Stimulated activated naive CD8-positive, alpha-beta T cell treated with anti-CD3 and anti-CD28 coated beads, Interleukin-15, amount 100 ng/mL, for 72 hours (primary cell): ENCODE data around the gene SPI1.

Experiments used
- ATAC-seq: fragments of 150-1000 bp; cut with Tn5 transposase; 2 replicates; pipeline ENCODE4 v1.10.0; 2021; ENCODE audit warnings: mild to moderate bottlenecking, moderate library complexity
- DNase-seq, 2 donors: peaks; one replicate each; pipeline ENCODE4 v3.0.0; 2021 to 2022
- H3K27ac Mint-ChIP-seq, 2 donors: one replicate each; pipeline ENCODE4 v1.8.0; 2022; ENCODE audit warnings: mild to moderate bottlenecking in 2 of 2, mixed read lengths in 2 of 2, moderate library complexity in 2 of 2
- H3K27me3 Mint-ChIP-seq: one replicate; pipeline ENCODE4 v1.8.0; 2022; ENCODE audit warnings: mixed read lengths
- H3K4me1 Mint-ChIP-seq: one replicate; pipeline ENCODE4 v1.8.0; 2022; ENCODE audit warnings: mild to moderate bottlenecking, mixed read lengths
- H3K4me3 Mint-ChIP-seq, 2 donors: one replicate each; pipeline ENCODE4 v1.8.0; 2022; ENCODE audit warnings: mild to moderate bottlenecking in 2 of 2, mixed read lengths in 2 of 2, moderate library complexity in 1 of 2
- H3K9me3 Mint-ChIP-seq, 2 donors: one replicate each; pipeline ENCODE4 v1.8.0; 2022; ENCODE audit warnings: mixed read lengths in 2 of 2

The SPI1 gene

DNA sequence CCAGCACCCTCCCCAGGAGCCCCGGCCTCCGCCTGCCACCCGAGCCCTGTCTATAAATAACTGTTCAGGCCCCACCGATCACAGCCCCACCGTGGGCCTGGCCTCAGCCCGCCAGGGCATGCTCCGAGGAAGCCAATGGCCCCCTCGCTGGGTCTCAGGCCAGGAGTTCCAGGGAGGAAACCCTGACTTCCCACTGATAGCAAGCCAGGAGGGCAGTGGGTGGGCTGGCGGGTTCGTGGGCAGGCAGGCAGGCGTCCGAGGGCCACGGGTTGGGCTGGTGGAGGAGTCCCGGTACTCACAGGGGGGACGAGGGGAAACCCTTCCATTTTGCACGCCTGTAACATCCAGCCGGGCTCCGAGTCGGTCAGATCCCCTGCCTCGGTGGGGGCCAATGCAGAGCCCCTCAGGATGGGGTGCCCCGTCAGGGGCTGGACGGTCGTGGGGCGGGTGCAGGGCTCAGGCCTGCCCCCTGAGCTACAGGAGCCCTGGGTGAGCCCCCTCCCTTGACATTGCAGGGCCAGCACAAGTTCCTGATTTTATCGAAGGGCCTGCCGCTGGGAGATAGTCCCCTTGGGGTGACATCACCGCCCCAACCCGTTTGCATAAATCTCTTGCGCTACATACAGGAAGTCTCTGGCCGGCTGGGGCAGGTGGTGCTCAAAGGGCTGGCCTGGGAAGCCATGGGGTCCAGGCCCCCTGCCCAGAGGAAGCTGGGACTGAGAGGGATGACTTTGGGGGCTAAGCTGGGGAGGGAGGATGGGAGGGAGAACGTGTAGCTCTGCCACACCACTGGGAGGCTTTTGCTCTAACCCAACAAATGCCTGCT is at the start of gene SPI1:
Gene SPI1 (minus strand): TSS at position 538 of the 826 bp plus-strand sequence. CDS start 194 bp downstream, at position 344.
- ATAC-seq (peak; percentile 24), DNase-seq (no peak)
- H3K4me1 Mint-ChIP-seq: peaks cover 13% of the 10 kb centered on the region

DNA sequence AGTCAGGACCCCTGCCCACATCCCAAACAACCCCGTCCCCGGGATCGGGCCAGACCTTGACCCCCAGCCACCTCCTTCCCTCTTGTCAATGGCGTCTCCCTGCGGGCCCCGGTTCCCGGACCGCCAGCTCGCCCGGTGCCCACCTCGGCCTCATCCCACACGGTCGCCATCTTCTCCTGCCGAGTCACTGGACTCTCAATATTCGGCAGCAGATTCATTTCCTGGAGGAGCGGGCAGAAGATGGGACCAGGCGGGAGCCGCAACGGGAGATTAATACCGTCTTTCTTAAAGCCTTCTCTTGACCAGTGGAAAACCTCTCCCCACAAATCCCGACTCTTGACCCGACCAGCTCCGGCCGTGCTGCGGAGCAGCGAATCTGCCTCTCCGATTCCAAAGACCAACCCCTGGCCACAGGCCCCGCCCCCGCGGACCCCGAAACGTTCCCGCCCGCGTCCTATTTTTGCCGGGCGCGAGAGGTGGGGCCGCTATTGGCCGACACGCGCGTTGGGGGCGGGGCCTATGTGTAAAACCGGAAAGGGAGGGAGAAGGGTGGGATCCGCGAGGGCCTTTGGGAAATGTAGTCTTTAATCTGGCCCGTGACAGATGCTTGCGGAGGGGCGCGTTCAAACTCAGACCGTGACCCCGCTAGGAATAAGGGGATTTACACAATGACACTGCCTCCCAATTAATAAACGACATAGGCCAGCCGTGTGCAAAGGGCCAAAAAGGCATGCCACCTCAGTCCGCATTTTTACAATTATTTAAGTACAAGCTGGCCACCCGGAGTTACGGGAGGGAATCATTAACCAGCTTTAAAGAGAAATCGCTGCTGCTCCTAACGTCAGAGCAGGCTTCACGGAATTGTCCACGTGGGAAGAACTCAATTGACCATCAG is 48.0 kb upstream of the SPI1 start, which contains the start of gene PSMC3:
Gene PSMC3 (minus strand): TSS at position 378 of the 895 bp plus-strand sequence. CDS start 160 bp downstream, at position 218.
- H3K4me3 Mint-ChIP-seq: peak within 1 kb of the TSS; percentile 97 to 100
- ATAC-seq (peak; percentile 97), DNase-seq (peak; percentile 99)
- no peaks in the 10 kb centered on the region for H3K9me3 Mint-ChIP-seq
- peak within 1 kb of the TSS; percentile 100 for H3K27ac Mint-ChIP-seq
- H3K27me3 Mint-ChIP-seq: no peaks in the 10 kb centered on the region
- H3K4me1 Mint-ChIP-seq: peaks cover 40% of the 10 kb centered on the region

More for the DNA sequence above, at the start of gene SPI1:
- no peaks in the 10 kb centered on the region for H3K27me3 Mint-ChIP-seq
- no peak within 1 kb of the TSS for H3K27ac Mint-ChIP-seq
- H3K9me3 Mint-ChIP-seq: no peaks in the 10 kb centered on the region
- no peak within 1 kb of the TSS for H3K4me3 Mint-ChIP-seq

DNA sequence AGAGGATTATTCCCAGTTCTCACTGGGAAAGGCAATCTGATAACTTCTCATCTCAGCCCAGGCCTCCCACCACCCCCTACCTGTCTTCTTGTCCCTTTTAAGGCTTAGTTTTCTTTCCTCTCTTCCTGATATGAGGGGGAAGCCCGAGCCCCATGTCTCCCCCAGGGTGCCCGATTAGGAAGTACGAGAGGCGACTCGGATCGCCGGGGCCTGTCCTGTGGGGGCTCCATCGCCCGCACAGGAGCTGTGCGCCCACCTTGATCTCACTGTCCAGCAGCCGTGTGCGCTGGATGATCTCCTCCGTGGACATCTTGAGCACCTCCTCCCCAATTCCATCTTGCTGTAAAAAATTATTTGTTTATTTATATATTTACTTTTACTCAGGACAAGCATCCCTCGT is 47.3 kb upstream of the SPI1 start:
- DNase-seq (no peak), ATAC-seq (no peak)
- peaks cover 40% of the 10 kb centered on the region for H3K4me1 Mint-ChIP-seq
- H3K27me3 Mint-ChIP-seq: no peaks in the 10 kb centered on the region
- peak overlapping the region; percentile 97 to 100 for H3K4me3 Mint-ChIP-seq
- no peaks in the 10 kb centered on the region for H3K9me3 Mint-ChIP-seq
- H3K27ac Mint-ChIP-seq: peak overlapping the region; percentile 100

DNA sequence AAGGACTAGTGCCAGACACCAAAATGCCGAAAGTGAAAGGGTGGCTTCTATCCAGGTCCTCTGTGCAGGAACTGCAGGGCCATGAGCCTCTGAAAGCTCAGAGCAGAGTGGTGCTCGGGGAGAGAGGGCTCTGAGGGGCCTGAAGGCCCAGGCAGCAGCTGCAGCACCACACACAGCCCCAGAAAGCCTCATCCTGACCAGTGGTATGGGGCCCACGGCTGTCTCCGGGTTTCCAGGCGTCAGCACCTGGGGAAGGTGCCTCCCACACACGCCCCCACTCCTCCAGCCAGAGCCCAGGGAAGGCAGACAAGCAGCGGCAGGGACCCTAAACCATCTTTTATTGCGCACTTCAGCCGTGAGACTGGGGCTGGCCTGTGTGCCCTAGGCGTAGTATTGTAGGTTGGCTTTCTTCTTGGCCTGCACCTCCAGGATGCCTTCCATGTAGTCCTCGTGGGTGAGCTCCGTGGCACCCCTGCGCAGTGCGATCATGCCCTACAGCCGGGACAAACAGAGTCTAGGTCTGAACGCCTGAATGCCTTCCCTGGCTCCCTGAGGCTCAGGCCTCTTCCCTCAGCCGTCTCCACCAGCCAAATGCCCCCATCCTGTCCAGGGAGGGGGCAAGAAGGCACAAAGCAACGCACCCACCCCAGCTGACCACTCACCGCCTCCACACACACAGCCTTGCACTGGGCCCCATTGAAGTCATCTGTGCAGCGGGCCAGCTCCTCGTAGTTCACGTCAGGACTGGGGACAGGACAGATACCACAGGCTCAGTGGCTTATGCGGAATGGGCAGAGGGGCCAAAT is 40.3 kb upstream of the SPI1 start:
- DNase-seq: no peak
- peak overlapping the region; percentile 16 to 88 for H3K27ac Mint-ChIP-seq
- H3K27me3 Mint-ChIP-seq: no peaks in the 10 kb centered on the region
- H3K4me1 Mint-ChIP-seq: peaks cover 25% of the 10 kb centered on the region
- no peaks in the 10 kb centered on the region for H3K9me3 Mint-ChIP-seq
- ATAC-seq: no peak
- no peak overlapping the region for H3K4me3 Mint-ChIP-seq

DNA sequence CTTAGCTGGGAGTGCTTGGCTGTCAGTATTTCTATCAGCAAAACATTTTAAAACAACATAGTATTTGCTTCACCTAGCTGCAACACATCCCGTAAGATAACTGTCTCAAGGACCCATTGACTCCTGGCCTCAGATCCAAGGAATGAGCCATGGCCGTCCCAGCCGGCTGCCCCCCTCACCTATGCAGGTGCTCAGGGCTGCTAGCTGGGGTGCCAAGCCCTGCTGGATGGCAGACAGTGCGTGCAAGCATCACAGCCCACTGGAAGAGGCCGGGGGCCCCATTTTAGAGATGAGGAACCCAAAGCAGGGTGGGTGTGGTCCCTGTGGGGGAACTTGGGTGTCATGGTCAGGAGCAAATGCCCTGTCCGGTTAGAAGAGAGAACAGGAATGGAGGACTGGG is 39.4 kb upstream of the SPI1 start:
- ATAC-seq: no peak
- no peak overlapping the region for H3K27ac Mint-ChIP-seq
- H3K9me3 Mint-ChIP-seq: no peaks in the 10 kb centered on the region
- no peak for DNase-seq
- H3K27me3 Mint-ChIP-seq: no peaks in the 10 kb centered on the region
- no peak overlapping the region for H3K4me3 Mint-ChIP-seq
- H3K4me1 Mint-ChIP-seq: peaks cover 23% of the 10 kb centered on the region

DNA sequence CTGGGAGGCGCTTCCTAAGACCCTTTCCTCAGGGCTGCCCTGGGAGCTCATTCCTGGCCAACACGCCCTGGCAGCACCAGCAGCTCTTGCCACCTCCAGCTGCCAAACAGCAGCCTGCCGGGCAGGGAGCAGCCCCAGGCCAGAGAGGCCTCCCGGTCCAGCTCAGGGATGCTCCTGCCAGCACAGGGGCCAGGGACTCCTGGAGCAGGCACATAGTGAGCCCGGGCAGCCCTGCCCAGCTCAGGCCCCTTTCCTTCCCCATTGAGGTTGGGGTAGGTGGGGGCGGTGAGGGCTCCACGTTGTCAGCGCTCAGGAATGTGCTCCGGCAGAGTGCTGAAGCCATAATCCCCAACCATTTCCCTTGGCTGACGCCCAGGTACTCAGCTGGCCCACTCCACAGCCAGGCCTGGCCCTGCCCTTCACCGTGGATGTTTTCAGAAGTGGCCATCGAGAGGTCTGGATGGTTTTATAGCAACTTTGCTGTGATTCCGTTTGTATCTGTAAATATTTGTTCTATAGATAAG is 37.7 kb upstream of the SPI1 start:
- H3K27ac Mint-ChIP-seq: peak overlapping the region in 1 of 2 donors; percentile 75
- ATAC-seq (peak; percentile 4), DNase-seq (no peak)
- peaks cover 33% of the 10 kb centered on the region for H3K4me1 Mint-ChIP-seq
- H3K9me3 Mint-ChIP-seq: no peaks in the 10 kb centered on the region
- no peak overlapping the region for H3K4me3 Mint-ChIP-seq
- no peaks in the 10 kb centered on the region for H3K27me3 Mint-ChIP-seq

DNA sequence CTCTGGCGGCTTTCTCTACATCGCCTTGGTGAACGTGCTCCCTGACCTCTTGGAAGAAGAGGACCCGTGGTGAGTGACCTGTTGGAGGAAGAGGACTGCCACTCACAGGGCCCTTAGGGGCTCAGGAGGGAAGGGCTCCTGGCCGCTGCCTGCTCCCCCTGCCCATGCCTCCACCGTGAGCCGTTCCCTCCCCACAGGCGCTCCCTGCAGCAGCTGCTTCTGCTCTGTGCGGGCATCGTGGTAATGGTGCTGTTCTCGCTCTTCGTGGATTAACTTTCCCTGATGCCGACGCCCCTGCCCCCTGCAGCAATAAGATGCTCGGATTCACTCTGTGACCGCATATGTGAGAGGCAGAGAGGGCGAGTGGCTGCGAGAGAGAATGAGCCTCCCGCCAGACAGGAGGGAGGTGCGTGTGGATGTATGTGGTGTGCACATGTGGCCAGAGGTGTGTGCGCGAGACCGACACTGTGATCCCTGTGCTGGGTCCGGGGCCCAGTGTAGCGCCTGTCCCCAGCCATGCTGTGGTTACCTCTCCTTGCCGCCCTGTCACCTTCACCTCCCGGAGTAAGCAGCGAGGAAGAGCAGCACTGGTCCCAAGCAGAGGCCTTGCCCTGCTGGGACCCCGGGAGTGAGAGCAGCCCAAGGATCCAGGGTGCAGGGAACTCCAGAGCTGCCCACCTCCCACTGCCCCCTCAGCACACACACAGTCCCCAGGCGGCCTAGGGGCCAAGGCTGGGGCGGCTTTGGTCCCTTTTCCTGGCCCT is 36.9 kb upstream of the SPI1 start:
- Mint-ChIP-seq H3K9me3 (no peaks in the 10 kb centered on the region), H3K4me1 (peaks cover 30% of the 10 kb centered on the region), H3K4me3 (no peak overlapping the region), H3K27me3 (no peaks in the 10 kb centered on the region), H3K27ac (peak overlapping the region in 1 of 2 donors; percentile 75)
- DNase-seq (no peak), ATAC-seq (peak; percentile 11)

DNA sequence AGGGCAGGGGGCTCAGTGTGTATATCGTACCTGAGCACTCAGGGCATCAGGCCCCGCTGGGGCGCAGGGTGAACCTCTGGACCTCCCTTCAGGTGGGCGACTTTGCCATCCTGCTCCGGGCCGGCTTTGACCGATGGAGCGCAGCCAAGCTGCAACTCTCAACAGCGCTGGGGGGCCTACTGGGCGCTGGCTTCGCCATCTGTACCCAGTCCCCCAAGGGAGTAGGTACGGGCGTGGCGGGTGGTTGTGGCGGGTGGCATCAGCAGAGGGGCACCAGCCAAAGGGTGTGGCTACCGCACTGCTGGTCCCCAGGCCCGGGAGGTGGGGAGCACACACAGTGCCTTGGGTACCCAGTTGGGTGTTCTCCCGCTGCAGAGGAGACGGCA is 36.3 kb upstream of the SPI1 start:
- Mint-ChIP-seq H3K27me3 (no peaks in the 10 kb centered on the region), H3K9me3 (no peaks in the 10 kb centered on the region), H3K4me3 (no peak overlapping the region), H3K27ac (peak overlapping the region in 1 of 2 donors; percentile 75), H3K4me1 (peaks cover 30% of the 10 kb centered on the region)
- peak; percentile 26 for ATAC-seq
- DNase-seq: no peak

DNA sequence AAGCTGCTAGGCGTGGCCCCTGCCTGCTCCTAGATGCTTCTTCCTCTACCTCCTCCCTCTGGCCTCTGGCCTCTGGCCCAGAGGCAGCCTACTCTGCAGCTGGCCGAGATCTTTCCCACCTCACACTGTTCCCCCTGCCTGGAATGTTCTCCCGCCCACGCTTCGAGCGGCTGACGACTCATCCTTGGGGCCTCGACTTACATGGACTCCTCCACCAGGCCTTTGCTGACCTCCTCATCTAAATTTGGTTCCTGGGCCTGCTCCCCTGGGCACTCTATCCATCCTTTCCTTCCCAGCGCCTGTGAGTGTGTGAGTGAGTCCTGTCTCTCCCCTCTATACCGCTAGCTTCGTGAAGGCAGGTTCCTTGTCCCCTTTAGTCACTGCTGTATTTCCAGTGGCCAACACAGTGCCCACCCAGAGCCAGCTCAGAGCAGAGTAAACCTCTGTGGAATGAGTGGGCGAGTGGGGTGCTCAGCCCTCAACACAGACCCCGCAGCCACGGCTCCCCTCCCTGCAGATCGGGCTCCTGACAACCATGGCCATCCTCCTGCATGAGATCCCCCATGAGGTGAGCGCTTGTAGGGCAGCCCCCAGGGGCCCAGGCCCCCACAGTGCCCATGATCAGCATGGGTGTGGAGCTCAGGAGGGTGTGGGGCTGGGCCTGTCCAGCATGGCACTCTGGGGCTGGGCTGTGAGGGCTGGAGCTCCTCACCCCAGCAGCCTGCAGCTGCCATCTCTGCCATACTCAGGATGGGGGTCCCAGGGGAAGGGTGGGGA is 35.7 kb upstream of the SPI1 start:
- H3K4me3 Mint-ChIP-seq: no peak overlapping the region
- peak overlapping the region; percentile 22 to 83 for H3K27ac Mint-ChIP-seq
- no peaks in the 10 kb centered on the region for H3K27me3 Mint-ChIP-seq
- no peak for DNase-seq
- ATAC-seq: peak; percentile 26
- H3K4me1 Mint-ChIP-seq: peaks cover 35% of the 10 kb centered on the region
- H3K9me3 Mint-ChIP-seq: no peaks in the 10 kb centered on the region

DNA sequence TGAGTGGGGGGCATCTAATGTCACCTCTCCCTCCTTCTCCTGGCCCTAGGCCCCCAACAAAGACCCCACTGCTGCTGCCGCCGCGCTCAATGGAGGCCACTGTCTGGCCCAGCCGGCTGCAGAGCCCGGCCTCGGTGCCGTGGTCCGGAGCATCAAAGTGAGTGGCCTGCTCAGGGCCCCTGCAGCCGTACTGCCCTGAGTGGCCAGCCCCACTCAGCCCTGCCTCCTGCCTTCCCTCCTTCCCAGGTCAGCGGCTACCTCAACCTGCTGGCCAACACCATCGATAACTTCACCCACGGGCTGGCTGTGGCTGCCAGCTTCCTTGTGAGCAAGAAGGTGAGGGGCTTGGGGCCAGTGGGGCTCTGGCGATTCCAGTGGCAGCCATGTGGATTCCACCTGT is 35.0 kb upstream of the SPI1 start:
- Mint-ChIP-seq H3K9me3 (no peaks in the 10 kb centered on the region), H3K4me3 (no peak overlapping the region), H3K27ac (peak overlapping the region in 1 of 2 donors; percentile 22), H3K27me3 (no peaks in the 10 kb centered on the region), H3K4me1 (peaks cover 38% of the 10 kb centered on the region)
- no peak for DNase-seq
- no peak for ATAC-seq

DNA sequence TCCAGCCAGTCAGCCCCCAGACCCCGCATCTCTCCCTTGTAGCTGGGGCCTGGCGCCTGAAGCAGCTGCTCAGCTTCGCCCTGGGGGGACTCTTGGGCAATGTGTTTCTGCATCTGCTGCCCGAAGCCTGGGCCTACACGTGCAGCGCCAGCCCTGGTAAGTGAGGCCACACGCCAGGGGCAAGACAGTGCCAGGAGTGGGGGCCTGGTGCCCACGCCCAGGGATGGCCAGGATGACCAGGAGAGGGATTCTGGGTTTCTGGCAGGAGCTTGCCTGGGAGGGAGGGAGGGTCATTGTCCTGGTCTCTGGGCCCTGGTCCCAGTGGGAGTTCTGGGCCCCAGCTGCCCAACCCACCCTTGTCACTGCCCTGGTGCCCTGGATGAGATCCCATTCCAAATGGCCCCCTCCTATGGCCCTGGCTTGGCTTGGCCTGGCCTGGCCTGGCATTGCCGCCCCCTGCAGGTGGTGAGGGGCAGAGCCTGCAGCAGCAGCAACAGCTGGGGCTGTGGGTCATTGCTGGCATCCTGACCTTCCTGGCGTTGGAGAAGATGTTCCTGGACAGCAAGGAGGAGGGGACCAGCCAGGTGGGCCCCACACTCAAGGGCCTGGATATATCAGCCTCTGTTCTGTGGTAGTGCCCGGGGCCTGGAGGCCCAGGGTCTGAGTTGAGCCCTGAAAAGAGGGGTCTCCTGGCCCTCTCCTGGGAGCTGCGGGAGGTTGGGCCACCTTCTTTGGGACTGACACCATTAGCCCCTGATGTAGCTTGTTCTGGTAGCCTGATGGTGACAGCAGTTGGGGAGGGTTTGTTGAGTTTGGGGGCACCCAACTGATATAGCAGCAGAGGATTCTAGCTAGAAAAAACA is 33.8 kb upstream of the SPI1 start:
- H3K27me3 Mint-ChIP-seq: no peaks in the 10 kb centered on the region
- no peak for ATAC-seq
- no peak overlapping the region for H3K4me3 Mint-ChIP-seq
- no peaks in the 10 kb centered on the region for H3K9me3 Mint-ChIP-seq
- H3K4me1 Mint-ChIP-seq: peaks cover 38% of the 10 kb centered on the region
- DNase-seq: peak; percentile 56 to 60
- no peak overlapping the region for H3K27ac Mint-ChIP-seq

DNA sequence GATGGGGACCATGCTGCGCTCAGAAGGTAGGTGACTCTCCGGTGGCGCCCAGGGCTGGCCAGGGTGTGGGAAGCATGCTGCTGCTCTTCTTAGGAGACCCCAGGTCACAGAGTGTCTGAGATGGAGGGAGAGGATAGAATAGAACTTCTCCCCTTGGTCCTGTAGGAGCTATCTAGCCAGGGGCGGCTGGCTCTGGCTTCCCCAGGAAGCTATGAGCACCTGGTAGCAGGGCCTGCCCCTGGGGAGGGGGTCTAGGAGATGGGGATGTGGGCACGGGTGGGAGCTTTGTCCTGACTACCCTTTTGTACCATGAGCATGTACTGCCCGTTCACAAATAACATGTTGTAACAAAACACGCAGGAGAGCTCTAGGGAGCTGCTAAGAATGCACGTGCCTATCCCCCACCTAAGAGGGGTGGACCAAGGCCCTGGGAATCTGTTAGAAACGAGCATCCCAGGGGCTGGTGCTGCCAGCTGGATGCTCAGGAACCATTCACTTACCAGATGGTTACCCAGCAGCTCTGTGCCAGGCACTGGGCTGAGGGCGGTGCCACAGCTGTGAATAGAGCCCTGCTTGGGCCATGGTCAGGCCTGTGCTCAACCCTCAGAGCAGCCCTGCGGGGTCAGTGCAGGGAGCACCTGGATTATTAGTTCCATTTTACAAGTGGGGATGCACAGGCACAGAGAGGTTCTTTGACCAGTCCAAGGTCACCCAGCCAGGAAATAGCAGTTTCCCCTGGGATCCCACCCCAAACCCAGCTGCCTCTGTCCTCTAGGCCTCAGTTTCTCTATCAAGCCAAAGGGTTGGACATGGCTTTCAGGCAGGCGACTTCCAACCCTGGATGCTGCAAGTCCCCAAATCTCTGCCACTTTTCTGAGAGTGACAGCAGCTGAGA is 32.3 kb upstream of the SPI1 start:
- H3K27ac Mint-ChIP-seq: no peak overlapping the region

More for the DNA sequence above, 32.3 kb upstream of the SPI1 start:
- no peaks in the 10 kb centered on the region for H3K9me3 Mint-ChIP-seq
- DNase-seq (no peak), ATAC-seq (no peak)
- peaks cover 43% of the 10 kb centered on the region for H3K4me1 Mint-ChIP-seq
- H3K4me3 Mint-ChIP-seq: no peak overlapping the region
- no peaks in the 10 kb centered on the region for H3K27me3 Mint-ChIP-seq
